ENCODE measurements around the gene SOCS3.

GRCh38 chr17:78364436-78365281, 4.8 kb upstream of the SOCS3 start:
- TF ChIP-seq CTCF (conservative IDR thresholded peaks at IDR 0.05; ENCODE audit: low read length) (no peak), EZH2phosphoT487 (IDR thresholded peaks at IDR 0.05; ENCODE audit: borderline replicate concordance) (no peak)

Data from Loucy (cell line).